LNCaP clone FGC (cell line): ENCODE results near the gene DMAC2L.
"Not testable (repeated sequence)": the region's sequence is repeated elsewhere in the genome, so short reads cannot be mapped to it uniquely, and the experiment has no call there.

Source experiments
- DNase-seq: peaks from one replicate; pipeline ENCODE4 v3.0.0-alpha.2; 2011; ENCODE audit warnings: low read depth
- H3K4me3 ChIP-seq: 2 replicates; pipeline ENCODE4 v1.5.1; 2011; ENCODE audit warnings: mild to moderate bottlenecking, low read depth, low read length, control low read depth
- TF ChIP-seq, protein P1 (sequence below): IDR thresholded peaks from 2 replicates; pipeline ENCODE4 v1.5.1; 2012; ENCODE audit warnings: mild to moderate bottlenecking; ENCODE audit not compliant: control insufficient read depth, insufficient read depth; ENCODE audit errors: extremely low read depth

Gene DMAC2L

DNA sequence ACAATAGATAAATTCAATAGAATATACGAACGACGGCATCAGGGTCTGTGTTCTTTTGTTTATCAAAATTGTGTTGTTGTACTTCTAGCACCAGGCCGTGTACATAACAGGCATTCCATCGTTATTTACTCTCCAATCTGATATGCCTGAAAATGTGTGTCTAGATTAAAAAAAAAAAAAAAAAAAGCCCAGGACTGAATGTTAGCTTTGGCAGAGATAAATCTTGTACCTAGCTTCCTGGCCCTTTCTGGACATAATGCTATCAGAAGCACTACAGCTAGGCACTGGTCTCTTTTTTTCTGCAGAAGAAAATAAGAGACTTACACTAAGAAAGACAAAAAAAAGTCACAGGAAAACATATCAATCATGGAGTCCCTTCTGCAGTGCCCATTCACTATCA lies 47.5 kb downstream of the DMAC2L start:
- no peak overlapping the region for H3K4me3 ChIP-seq
- no peak for DNase-seq
- TF ChIP-seq, protein P1, sequence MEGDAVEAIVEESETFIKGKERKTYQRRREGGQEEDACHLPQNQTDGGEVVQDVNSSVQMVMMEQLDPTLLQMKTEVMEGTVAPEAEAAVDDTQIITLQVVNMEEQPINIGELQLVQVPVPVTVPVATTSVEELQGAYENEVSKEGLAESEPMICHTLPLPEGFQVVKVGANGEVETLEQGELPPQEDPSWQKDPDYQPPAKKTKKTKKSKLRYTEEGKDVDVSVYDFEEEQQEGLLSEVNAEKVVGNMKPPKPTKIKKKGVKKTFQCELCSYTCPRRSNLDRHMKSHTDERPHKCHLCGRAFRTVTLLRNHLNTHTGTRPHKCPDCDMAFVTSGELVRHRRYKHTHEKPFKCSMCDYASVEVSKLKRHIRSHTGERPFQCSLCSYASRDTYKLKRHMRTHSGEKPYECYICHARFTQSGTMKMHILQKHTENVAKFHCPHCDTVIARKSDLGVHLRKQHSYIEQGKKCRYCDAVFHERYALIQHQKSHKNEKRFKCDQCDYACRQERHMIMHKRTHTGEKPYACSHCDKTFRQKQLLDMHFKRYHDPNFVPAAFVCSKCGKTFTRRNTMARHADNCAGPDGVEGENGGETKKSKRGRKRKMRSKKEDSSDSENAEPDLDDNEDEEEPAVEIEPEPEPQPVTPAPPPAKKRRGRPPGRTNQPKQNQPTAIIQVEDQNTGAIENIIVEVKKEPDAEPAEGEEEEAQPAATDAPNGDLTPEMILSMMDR: no peak

DNA sequence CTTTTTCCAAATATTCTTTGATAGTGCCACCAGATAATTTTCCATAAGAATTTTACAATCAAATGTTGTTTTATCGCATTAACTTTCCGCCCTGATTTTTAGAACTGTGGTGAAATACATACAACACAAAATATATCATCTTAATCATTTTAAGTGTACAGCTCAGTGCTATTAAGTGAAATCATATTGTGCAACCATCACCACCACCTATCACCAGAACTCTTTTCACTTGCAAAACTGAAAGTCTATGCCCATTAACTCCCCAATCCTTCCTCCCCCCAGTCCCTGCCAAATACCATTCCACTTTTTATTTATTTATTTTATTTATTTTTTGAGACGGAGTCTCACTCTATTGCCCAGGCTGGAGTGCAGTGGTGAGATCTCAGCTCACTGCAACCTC lies 48.0 kb downstream of the DMAC2L start:
- TF ChIP-seq, protein P1: no peak
- H3K4me3 ChIP-seq: no peak overlapping the region
- DNase-seq: no peak

DNA sequence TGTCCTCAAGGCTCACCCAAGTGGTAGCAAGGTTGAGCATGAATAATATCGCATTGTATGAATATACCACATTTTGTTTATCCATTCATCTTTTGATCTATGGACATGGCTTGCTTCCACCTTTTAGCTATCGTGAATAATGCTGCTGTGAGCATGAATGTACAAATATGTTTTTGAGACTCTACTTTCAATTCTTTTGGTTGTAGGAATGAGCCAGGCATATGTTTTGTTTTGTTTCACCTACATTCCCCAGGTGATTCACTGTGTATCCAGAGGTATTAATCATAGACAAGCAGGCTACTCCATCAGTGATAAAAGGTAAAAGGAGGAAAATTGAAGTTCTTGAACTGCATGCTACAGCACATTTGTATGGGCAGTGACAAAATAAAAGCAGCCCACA lies 48.7 kb downstream of the DMAC2L start:
- no peak overlapping the region for H3K4me3 ChIP-seq
- no peak for DNase-seq
- TF ChIP-seq, protein P1: no peak

DNA sequence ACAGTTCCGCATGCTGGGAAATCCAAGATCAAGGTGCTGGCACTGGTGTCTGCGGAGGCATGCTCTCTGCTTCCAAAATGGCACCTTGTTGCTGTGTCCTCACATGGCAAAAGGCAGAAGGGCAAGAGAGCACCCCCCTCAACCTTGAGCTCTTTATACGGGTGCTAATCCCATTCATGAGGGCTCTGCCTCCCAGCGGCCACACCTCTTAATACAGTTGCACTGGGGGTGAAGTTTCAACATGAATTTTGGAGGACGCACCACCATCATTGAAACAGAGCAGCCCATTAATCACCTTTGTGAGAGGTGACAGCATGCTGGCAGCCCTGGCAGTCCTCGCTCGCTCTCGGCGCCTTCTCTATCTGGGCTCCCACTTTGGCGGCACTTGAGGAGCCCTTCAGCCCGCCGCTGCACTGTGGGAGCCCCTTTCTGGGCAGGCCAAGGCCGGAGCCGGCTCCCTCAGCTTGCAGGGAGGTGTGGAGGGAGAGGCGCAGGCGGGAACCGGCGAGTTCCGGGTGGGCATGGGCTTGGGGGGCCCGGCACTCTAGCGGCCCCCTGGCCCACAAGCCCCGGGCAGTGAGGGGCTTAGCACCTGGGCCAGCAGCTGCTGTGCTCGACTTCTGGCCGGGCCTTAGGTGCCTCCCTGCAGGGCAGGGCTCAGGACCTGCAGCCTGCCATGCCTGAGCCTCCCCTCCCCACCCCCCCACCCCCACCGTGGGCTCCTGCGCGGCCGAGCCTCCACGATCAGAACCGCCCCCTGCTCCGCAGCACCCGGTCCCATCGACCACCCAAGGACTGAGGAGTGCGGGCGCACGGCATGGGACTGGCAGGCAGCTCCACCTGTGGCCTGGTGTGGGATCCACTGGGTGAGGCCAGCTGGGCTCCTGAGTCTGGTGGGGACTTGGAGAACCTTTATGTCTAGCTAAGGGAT lies 49.6 kb downstream of the DMAC2L start:
- DNase-seq, H3K4me3 ChIP-seq: not testable (repeated sequence)

DNA sequence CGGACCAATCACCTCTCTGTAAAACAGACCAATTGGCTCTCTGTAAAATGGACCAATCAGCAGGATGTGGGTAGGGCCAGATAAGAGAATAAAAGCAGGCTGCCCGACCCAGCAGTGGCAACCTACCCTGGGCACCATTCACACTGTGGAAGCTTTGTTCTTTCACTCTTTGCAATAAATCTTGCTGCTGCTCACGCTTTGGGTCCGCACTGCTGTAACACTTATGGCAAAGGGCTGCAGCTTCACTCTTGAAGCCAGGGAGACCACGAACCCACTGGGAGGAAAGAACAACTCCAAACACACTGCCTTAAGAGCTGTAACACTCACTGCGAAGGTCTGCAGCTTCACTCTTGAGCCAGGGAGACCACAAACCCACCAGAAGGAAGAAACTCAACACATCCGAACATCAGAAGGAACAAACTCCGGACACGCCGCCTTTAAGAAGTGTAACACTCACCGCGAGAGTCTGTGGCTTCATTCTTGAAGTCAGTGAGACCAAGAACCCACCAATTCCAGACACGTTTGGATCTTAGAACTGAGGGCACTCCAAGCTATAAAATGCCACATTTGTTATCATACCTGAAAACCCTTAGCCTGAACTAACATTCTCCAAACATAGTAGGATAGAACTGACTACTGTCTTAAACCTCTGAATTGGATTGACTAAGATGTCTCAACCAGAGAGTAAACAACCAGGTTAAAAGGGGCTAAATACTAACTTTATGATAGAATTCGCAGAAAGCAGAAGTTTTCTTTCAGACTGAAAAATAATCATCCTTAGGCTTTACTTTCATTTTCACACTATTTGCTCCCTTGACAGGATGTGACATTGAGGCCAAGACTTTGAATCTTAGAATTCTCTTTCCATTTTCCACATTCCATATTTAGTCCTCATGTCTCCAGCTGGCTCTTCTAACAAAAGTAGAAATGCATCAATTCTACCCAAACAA lies 50.9 kb downstream of the DMAC2L start:
- no peak for DNase-seq
- TF ChIP-seq, protein P1: no peak
- no peak overlapping the region for H3K4me3 ChIP-seq

DNA sequence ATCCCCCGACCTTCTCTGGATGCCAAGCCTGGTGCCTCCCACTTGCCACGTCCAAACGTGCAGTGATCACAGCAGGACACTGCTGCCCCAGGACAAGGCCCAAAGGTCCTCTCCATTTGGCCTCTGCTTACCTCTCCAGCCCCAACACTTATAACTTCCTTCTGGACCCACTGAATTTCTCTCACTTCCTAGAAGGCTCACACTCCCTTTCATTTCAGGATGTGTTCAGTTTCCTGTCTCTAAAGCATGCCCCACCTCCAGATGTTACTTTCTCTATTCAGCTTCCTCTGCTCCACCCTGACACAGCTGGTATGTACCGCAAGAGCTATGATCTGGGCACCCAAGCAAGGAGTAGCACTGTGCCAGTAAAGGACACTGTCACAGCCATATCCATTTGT lies 51.6 kb downstream of the DMAC2L start:
- TF ChIP-seq, protein P1: no peak
- H3K4me3 ChIP-seq: no peak overlapping the region
- DNase-seq: no peak

DNA sequence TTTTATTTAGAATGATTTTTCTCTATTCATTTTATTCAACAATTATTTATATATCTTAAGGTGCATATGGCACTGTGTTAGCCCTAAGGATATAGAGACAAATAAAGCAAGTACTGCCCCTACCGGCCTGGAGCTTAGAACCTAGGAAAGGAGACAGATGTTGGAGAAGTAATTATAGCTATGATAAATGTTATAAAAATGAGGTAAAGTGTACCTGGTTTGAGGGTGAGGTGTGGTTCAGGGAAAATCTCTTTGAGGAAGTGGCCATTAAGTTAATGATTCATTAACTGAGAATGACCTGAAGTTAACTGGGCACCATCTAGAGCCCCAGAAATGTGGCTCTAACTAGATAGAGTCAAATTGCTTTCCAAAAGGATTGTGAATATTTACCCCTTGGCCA lies 52.7 kb downstream of the DMAC2L start:
- DNase-seq: no peak
- H3K4me3 ChIP-seq: no peak overlapping the region
- TF ChIP-seq, protein P1: no peak

DNA sequence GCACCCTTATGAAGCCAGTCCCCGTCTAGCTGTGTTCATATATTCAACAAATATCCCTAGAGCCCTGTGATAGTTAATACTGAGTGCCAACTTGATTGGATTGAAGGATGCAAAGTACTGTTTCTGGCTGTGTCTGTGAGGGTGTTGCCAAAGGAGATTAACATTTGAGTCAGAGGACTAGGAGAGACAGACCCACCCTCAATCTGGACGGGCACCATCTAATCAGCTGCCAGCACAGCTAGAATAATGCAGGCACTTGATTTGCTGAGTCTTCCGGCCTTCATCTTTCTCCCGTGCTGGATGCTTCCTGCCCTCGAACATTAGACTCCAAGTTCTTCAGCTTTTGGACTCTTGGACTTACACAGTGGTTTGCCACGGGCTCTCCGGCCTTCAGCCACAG lies 53.4 kb downstream of the DMAC2L start:
- not testable (repeated sequence) for DNase-seq, H3K4me3 ChIP-seq
